GM18507 (cell line): ENCODE results near the gene KCNN1.
"Not testable (repeated sequence)": the region's sequence is repeated elsewhere in the genome, so short reads cannot be mapped to it uniquely, and the experiment has no call there.

Source experiments
- DNase-seq: peaks from one replicate; pipeline ENCODE4 v3.0.0; 2011; ENCODE audit warnings: low read depth; ENCODE audit not compliant: insufficient read length; ENCODE audit errors: extremely low spot score
- FAIRE-seq: peaks from 2 replicates; lab custom pipeline; 2011; peaks lifted over from hg19 to GRCh38; lab: Jason Lieb, UNC

Gene KCNN1

GRCh38 chr19:17966129-17966483 lies 801 bp upstream of the KCNN1 start:
- FAIRE-seq, result no peak
- no peak for DNase-seq

- DNase-seq (no peak), FAIRE-seq (no peak)
These were observed 547 bp downstream of the KCNN1 start for GRCh38 chr19:17967257-17968051.

GRCh38 chr19:17968362-17968761 lies 1.5 kb downstream of the KCNN1 start:
- DNase-seq (no peak), FAIRE-seq (no peak)

GRCh38 chr19:17969096-17969792 lies 2.3 kb downstream of the KCNN1 start:
- FAIRE-seq (no peak), DNase-seq (no peak)

- FAIRE-seq, result no peak
- no peak for DNase-seq
These were observed 5.3 kb downstream of the KCNN1 start for GRCh38 chr19:17972230-17972629.

GRCh38 chr19:17973759-17974158 lies 6.9 kb downstream of the KCNN1 start:
- DNase-seq (no peak), FAIRE-seq (no peak)

GRCh38 chr19:17974551-17974950 lies 7.6 kb downstream of the KCNN1 start:
- FAIRE-seq, result no peak
- DNase-seq, result no peak

GRCh38 chr19:17975032-17975431 lies 8.1 kb downstream of the KCNN1 start:
- FAIRE-seq (no peak), DNase-seq (no peak)

- no peak for FAIRE-seq
These were observed 10.1 kb downstream of the KCNN1 start for GRCh38 chr19:17977021-17977420.

GRCh38 chr19:17977488-17977887 lies 10.6 kb downstream of the KCNN1 start:
- FAIRE-seq, result no peak
- DNase-seq, result no peak

More at GRCh38 chr19:17977021-17977420, 10.1 kb downstream of the KCNN1 start:
- DNase-seq, result no peak

- FAIRE-seq (no peak), DNase-seq (no peak)
These were observed 14.7 kb downstream of the KCNN1 start for GRCh38 chr19:17981611-17982010.

GRCh38 chr19:17982430-17982829 lies 15.5 kb downstream of the KCNN1 start:
- FAIRE-seq (no peak), DNase-seq (no peak)

- no peak for FAIRE-seq
These were observed 18.3 kb downstream of the KCNN1 start for GRCh38 chr19:17985037-17985818.

GRCh38 chr19:17986569-17986968 lies 19.7 kb downstream of the KCNN1 start:
- DNase-seq, FAIRE-seq: not testable (repeated sequence)

More at GRCh38 chr19:17985037-17985818, 18.3 kb downstream of the KCNN1 start:
- no peak for DNase-seq

- DNase-seq, result no peak
- no peak for FAIRE-seq
These were observed 21.3 kb downstream of the KCNN1 start for GRCh38 chr19:17988161-17988560.

GRCh38 chr19:17989425-17990094 lies 22.7 kb downstream of the KCNN1 start:
- FAIRE-seq (no peak), DNase-seq (no peak)

GRCh38 chr19:17993076-17993813 lies 26.3 kb downstream of the KCNN1 start:
- DNase-seq, result no peak
- FAIRE-seq, result no peak

- FAIRE-seq (peak; percentile 75), DNase-seq (peak; percentile 72)
These were observed 30.0 kb downstream of the KCNN1 start for GRCh38 chr19:17996826-17997316.
